Prostate gland (tissue), 2 donors: ENCODE results near the gene LGALS3. TPM values are rescaled to one million over a fixed set of nuclear protein-coding genes. Genes with fewer than 3 reads are reported as not detected.

Experiments used
- DNase-seq: peaks from one replicate; pipeline ENCODE4 v3.0.0-alpha.2; 2019; ENCODE audit warnings: low spot score
- H3K27ac ChIP-seq, 2 donors: fragments of 200-600 bp; sonication (generic); 2 replicates each; pipeline ENCODE4 v1.5.1; 2017 to 2019
- H3K27me3 ChIP-seq: fragments of 200-600 bp; sonication (generic); replicated peaks from 2 replicates; pipeline ENCODE4 v1.5.1; 2019; ENCODE audit not compliant: insufficient read depth
- H3K36me3 ChIP-seq, 2 donors: fragments of 200-600 bp; sonication (generic); 1 replicate in 1 of 2; 2 replicates in 1 of 2; pipeline versions ENCODE4 v1.5.1 to v1.8.1; 2017 to 2019
- H3K4me1 ChIP-seq: fragments of 200-600 bp; sonication (generic); replicated peaks from 2 replicates; pipeline ENCODE4 v1.5.1; 2019
- H3K4me3 ChIP-seq, 2 donors: fragments of 200-600 bp; sonication (generic); 2 replicates each; pipeline ENCODE4 v1.5.1; 2017 to 2019
- H3K9me3 ChIP-seq: fragments of 200-600 bp; sonication (generic); 2 replicates; pipeline ENCODE4 v1.5.1; 2017
- CTCF ChIP-seq, 4 experiments: fragments of 200-600 bp in 2 of 4; fragments of 450-650 bp in 2 of 4; sonication (generic) in 2 of 4; IDR thresholded peaks; 1 replicate in 3 of 4; 2 replicates in 1 of 4; pipeline ENCODE4 v1.5.1; 2016 to 2019; ENCODE audit warnings: antibody characterized with exemption in 4 of 4, mild to moderate bottlenecking in 2 of 4, moderate library complexity in 2 of 4
- POLR2A ChIP-seq: fragments of 450-650 bp; IDR thresholded peaks from one replicate; pipeline ENCODE4 v1.6.1; 2016; ENCODE audit warnings: antibody characterized with exemption, mild to moderate bottlenecking
- POLR2AphosphoS5 ChIP-seq: sonication (generic); formaldehyde crosslinking; IDR thresholded peaks from one replicate; pipeline ENCODE4 v1.6.1; 2017; ENCODE audit warnings: antibody characterized with exemption
- WGBS: methylation state at CpG from one replicate; pipeline ENCODE4 v1.1.5; 2018; 5-methylcytosine and 5-hydroxymethylcytosine counted together
- intact Hi-C: fragments of 100-400 bp; cut with DNase I; formaldehyde crosslinking; loops from one replicate; pipeline ENCODE4 v1.14.2; 2022
- total RNA-seq, 2 donors: library from RNA; depleted of rRNA; stranded (reverse); fragments of >200 nt; gene quantifications; one replicate each; pipeline ENCODE4 v1.1.0, GENCODE V29; 2016

The LGALS3 gene
- total RNA-seq, 2 donors from 2014 or later = 334 to 400 TPM

GRCh38 chr14:55170526-55170925, 41.5 kb downstream of the LGALS3 start:
- no peak overlapping the region for H3K27ac ChIP-seq
- intact Hi-C loops = no loop called here
- no peaks in the 10 kb centered on the region for H3K4me1 ChIP-seq
- H3K36me3 ChIP-seq = no peaks in the 10 kb centered on the region
- DNase-seq = no peak
- H3K9me3 ChIP-seq = no peaks in the 10 kb centered on the region
- 81% methylated on average over 2 of the region's 2 CpGs for WGBS
- H3K27me3 ChIP-seq = no peaks in the 10 kb centered on the region
- TF ChIP-seq CTCF (IDR thresholded peaks at IDR 0.05) (no peak), POLR2A (no peak), POLR2AphosphoS5 (no peak)
- H3K4me3 ChIP-seq = no peak overlapping the region

DNA sequence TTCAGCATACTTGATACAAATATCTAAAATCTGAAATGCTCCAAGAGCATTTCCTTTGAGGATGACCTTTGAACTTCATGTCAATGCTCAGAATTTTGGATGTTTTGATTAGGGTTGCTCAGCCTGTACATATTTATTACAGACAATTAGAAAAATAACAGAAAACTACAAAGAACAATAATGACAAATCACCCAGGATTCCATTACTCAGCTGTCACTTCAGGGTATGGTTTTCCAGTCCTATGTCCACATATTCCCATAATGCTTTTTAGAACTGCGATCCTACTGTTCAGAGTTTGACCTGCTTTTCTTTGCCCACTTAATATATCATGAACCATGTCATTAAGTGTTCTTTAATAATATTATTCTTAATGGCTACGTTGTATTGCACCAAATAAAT, 51.0 kb downstream of the LGALS3 start:
- no peak overlapping the region for H3K4me3 ChIP-seq
- H3K9me3 ChIP-seq = no peaks in the 10 kb centered on the region
- 95% methylated on average over 2 of the region's 2 CpGs for WGBS
- H3K27me3 ChIP-seq = no peaks in the 10 kb centered on the region
- H3K36me3 ChIP-seq = no peaks in the 10 kb centered on the region
- intact Hi-C loops = no loop called here
- no peaks in the 10 kb centered on the region for H3K4me1 ChIP-seq
- no peak overlapping the region for H3K27ac ChIP-seq
- no peak for DNase-seq
- no peak for TF ChIP-seq POLR2AphosphoS5
- no peak for TF ChIP-seq CTCF (IDR thresholded peaks at IDR 0.05)
- no peak for TF ChIP-seq POLR2A

- no peak for TF ChIP-seq CTCF (IDR thresholded peaks at IDR 0.05)
- TF ChIP-seq POLR2AphosphoS5 = no peak
- TF ChIP-seq POLR2A = no peak
- Histone ChIP-seq H3K9me3 (no peaks in the 10 kb centered on the region), H3K27ac (no peak overlapping the region), H3K27me3 (no peaks in the 10 kb centered on the region), H3K4me1 (no peaks in the 10 kb centered on the region), H3K4me3 (no peak overlapping the region), H3K36me3 (no peaks in the 10 kb centered on the region)
- 77% methylated on average over 4 of the region's 4 CpGs for WGBS
- DNase-seq = no peak
- intact Hi-C loops = no loop called here
Measured at GRCh38 chr14:55180434-55180833, 51.4 kb downstream of the LGALS3 start.

DNA sequence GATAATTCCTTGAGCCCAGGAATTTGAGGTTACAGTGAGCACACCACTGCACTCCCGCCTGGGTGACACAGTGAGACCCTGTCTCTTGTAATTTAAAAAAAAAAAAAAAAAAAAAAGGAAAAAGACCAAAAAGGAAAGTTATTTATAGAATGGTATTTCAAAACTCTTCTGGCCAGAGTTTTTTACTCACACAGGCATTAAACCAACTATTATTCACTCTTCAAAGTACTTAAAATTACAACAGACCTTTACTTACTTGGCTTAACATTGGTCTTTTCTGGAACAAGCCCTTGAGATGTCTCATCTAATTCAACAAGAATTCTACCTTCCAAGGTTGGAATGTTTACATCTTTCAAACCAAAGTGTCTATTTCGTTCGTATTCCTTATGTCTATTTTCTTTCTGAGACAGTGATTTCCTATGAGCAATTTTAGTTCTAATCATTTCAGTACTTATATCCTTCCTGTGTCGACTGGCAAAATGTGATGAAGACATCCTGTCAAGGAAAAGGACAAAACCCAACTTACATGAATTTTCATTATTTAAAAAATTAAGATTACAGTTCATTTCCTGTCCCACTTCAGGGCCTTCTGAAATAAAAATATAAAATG, 59.7 kb downstream of the LGALS3 start:
- no peaks in the 10 kb centered on the region for H3K4me1 ChIP-seq
- 83% methylated on average over 4 of the region's 4 CpGs for WGBS
- TF ChIP-seq CTCF (IDR thresholded peaks at IDR 0.05) (no peak), POLR2AphosphoS5 (no peak), POLR2A (no peak)
- H3K36me3 ChIP-seq = no peaks in the 10 kb centered on the region
- no peaks in the 10 kb centered on the region for H3K9me3 ChIP-seq
- DNase-seq = no peak
- H3K27ac ChIP-seq = no peak overlapping the region
- H3K27me3 ChIP-seq = no peaks in the 10 kb centered on the region
- intact Hi-C loops = no loop called here
- H3K4me3 ChIP-seq = no peak overlapping the region

GRCh38 chr14:55190906-55191202, 61.8 kb downstream of the LGALS3 start:
- intact Hi-C loops = no loop called here
- no peak overlapping the region for H3K27ac ChIP-seq
- H3K4me3 ChIP-seq = peak overlapping the region in 1 of 2 donors; percentile 36
- TF ChIP-seq POLR2A = no peak
- TF ChIP-seq CTCF (IDR thresholded peaks at IDR 0.05) = no peak
- no peak for DNase-seq
- no peaks in the 10 kb centered on the region for H3K27me3 ChIP-seq
- 7% methylated on average over 8 of the region's 8 CpGs for WGBS
- no peaks in the 10 kb centered on the region for H3K9me3 ChIP-seq
- no peaks in the 10 kb centered on the region for H3K4me1 ChIP-seq
- H3K36me3 ChIP-seq = no peaks in the 10 kb centered on the region
